Smooth muscle cell (in vitro differentiated cells): ENCODE measurements around the gene SNX32. TPM values are rescaled to one million over a fixed set of nuclear protein-coding genes. Genes with fewer than 3 reads are reported as not detected.

Source experiments
- DNase-seq: peaks from one replicate; lab custom pipeline; 2025; ENCODE audit not compliant: unreplicated experiment; lab: John Stamatoyannopoulos, UW
- H2AFZ ChIP-seq: fragments of 200-600 bp; sonication (generic); 2 replicates; pipeline ENCODE4 v1.6.0; 2016; ENCODE audit warnings: antibody characterized with exemption, low read depth, mild to moderate bottlenecking
- H3F3A ChIP-seq: fragments of 200-600 bp; sonication (generic); 2 replicates; pipeline ENCODE4 v1.6.0; 2017; ENCODE audit warnings: antibody characterized with exemption, low read depth
- H3K27ac ChIP-seq: fragments of 200-600 bp; sonication (generic); 2 replicates; pipeline ENCODE4 v1.5.1; 2016; ENCODE audit warnings: low read depth, mild to moderate bottlenecking
- H3K27me3 ChIP-seq: fragments of 200-600 bp; sonication (generic); 2 replicates; pipeline ENCODE4 v1.6.1; 2016; ENCODE audit warnings: low read depth, mild to moderate bottlenecking
- H3K36me3 ChIP-seq: fragments of 200-600 bp; sonication (generic); 2 replicates; pipeline ENCODE4 v1.5.1; 2016; ENCODE audit warnings: low read depth
- H3K4me1 ChIP-seq: fragments of 200-600 bp; sonication (generic); 2 replicates; pipeline ENCODE4 v1.5.1; 2016; ENCODE audit warnings: low read depth
- H3K4me2 ChIP-seq: fragments of 200-600 bp; sonication (generic); 2 replicates; pipeline ENCODE4 v1.6.0; 2016; ENCODE audit warnings: mild to moderate bottlenecking
- H3K4me3 ChIP-seq: fragments of 200-600 bp; sonication (generic); 2 replicates; pipeline ENCODE4 v1.5.1; 2016; ENCODE audit warnings: mild to moderate bottlenecking
- H3K79me2 ChIP-seq: fragments of 200-600 bp; sonication (generic); 2 replicates; pipeline ENCODE4 v1.6.0; 2016; ENCODE audit warnings: low read depth, mild to moderate bottlenecking
- H3K9ac ChIP-seq: fragments of 200-600 bp; sonication (generic); 2 replicates; pipeline ENCODE4 v1.6.0; 2016; ENCODE audit warnings: low read depth
- H3K9me3 ChIP-seq: fragments of 200-600 bp; sonication (generic); replicated peaks from 2 replicates; pipeline ENCODE4 v1.5.1; 2016; ENCODE audit warnings: low read depth
- H4K20me1 ChIP-seq: fragments of 200-600 bp; sonication (generic); 2 replicates; pipeline ENCODE4 v1.6.0; 2016; ENCODE audit warnings: low read depth
- CTCF ChIP-seq: fragments of 200-600 bp; sonication (generic); IDR thresholded peaks from 2 replicates; pipeline ENCODE4 v1.5.1; 2017; ENCODE audit warnings: borderline replicate concordance, mild to moderate bottlenecking, antibody characterized with exemption; ENCODE audit not compliant: insufficient read depth, poor library complexity, severe bottlenecking
- WGBS: methylation state at CpG from one replicate; pipeline ENCODE4 v1.1.7; 2016; ENCODE audit warnings: low lambda C conversion rate; 5-methylcytosine and 5-hydroxymethylcytosine counted together
- polyA plus RNA-seq: library from polyadenylated mRNA; unstranded; fragments of >200 nt; fragmentation: Nextera tagmentation; extraction: Ambion mirVana; gene quantifications from 2 replicates; pipeline ENCODE4 v1.2.1, GENCODE V29; 2016
- total RNA-seq: library from RNA; depleted of rRNA; stranded (reverse); fragments of >200 nt; gene quantifications from 2 replicates; pipeline ENCODE4 v1.2.3, GENCODE V29; 2014

SNX32 gene
- total and polyA plus RNA-seq, 2 experiments from 2014 or later = 1.1 to 1.2 TPM

- Histone ChIP-seq H3K9me3 (no peaks in the 10 kb centered on the region), H2AFZ (no peak overlapping the region), H3K4me3 (peak overlapping the region; percentile 55), H3K4me1 (no peaks in the 10 kb centered on the region), H3K27me3 (no peaks in the 10 kb centered on the region), H3K36me3 (no peaks in the 10 kb centered on the region), H3F3A (peaks cover 5% of the 10 kb centered on the region), H3K79me2 (no peaks in the 10 kb centered on the region), H3K4me2 (peak overlapping the region; percentile 99), H4K20me1 (no peaks in the 10 kb centered on the region), H3K27ac (peak overlapping the region; percentile 61), H3K9ac (peak overlapping the region; percentile 79)
- no peak for TF ChIP-seq CTCF
- WGBS = 9% methylated on average over 54 of the region's 54 CpGs
- peak; percentile 87 for DNase-seq
Observed at GRCh38 chr11:65873318-65874156, 39.8 kb downstream of the SNX32 start.

GRCh38 chr11:65879617-65880016, 45.9 kb downstream of the SNX32 start, which contains the start of gene CTSW:
Gene CTSW, plus strand, starts transcription at chr11:65879837. Its CDS starts 18 bp downstream, at chr11:65879855.
- Histone ChIP-seq H3K79me2 (no peaks in the 10 kb centered on the region), H3K4me3 (no peak within 1 kb of the TSS), H2AFZ (no peak within 1 kb of the TSS), H4K20me1 (peaks cover 5% of the 10 kb centered on the region), H3F3A (no peaks in the 10 kb centered on the region), H3K9me3 (no peaks in the 10 kb centered on the region), H3K36me3 (no peaks in the 10 kb centered on the region), H3K9ac (no peak within 1 kb of the TSS), H3K4me2 (no peak within 1 kb of the TSS), H3K27me3 (no peaks in the 10 kb centered on the region), H3K4me1 (no peaks in the 10 kb centered on the region), H3K27ac (no peak within 1 kb of the TSS)
- TF ChIP-seq CTCF = no peak
- no peak for DNase-seq
- WGBS = 87% methylated on average over 6 of the region's 7 CpGs

GRCh38 chr11:65880027-65880426, 46.3 kb downstream of the SNX32 start:
- Histone ChIP-seq H3K79me2 (no peaks in the 10 kb centered on the region), H3K9me3 (no peaks in the 10 kb centered on the region), H3K27me3 (no peaks in the 10 kb centered on the region), H4K20me1 (peaks cover 5% of the 10 kb centered on the region), H3F3A (no peaks in the 10 kb centered on the region), H3K4me2 (no peak overlapping the region), H3K4me3 (no peak overlapping the region), H3K36me3 (no peaks in the 10 kb centered on the region), H3K27ac (no peak overlapping the region), H3K4me1 (no peaks in the 10 kb centered on the region), H2AFZ (no peak overlapping the region), H3K9ac (no peak overlapping the region)
- WGBS = 95% methylated on average over 7 of the region's 7 CpGs
- TF ChIP-seq CTCF = no peak
- no peak for DNase-seq
